Measurements from ENCODE around the gene MSI2.

Gene MSI2

DNA sequence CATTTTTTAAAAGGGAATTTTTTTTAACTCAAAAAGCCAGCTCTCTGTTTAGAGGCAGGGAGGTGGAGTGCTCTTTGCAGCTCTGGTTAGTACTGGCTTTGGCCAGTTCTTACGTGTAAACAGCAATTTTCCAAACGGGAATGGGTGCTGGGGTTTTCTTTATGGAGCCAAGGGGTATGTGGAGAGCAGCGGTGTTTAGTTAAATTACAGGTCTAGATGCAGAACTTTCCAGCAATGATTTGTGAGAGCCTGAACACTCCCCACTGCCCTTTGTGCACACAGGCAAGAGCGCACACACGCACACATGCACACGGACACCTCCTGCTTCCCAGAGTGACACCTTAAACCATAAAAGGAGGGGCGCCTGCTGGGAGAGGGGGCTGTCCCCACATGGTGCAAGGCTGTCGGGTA is 140.2 kb downstream of the MSI2 start:
- no peak for DNase-seq (ENCODE audit: low read depth)

DNA sequence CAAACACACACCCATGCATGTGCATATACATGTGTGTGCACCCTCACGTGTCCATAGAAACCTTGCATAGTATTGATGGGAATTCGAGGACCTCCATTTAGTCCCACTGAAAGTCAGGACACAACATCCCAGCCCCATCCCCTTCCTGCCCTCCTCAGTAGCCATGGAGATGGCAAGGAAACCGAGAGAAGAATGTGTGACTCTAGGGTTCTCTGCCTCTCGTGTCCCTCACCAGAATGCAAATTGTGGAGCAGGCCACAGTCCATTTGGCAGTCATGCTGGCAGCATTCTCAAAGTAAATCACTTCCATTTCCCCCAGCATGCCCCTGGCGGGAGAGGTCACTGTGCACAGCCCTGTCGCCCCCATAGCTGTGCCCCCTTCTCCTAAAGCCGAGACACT is 141.1 kb downstream of the MSI2 start:
- no peak for DNase-seq (ENCODE audit: low read depth)

DNA sequence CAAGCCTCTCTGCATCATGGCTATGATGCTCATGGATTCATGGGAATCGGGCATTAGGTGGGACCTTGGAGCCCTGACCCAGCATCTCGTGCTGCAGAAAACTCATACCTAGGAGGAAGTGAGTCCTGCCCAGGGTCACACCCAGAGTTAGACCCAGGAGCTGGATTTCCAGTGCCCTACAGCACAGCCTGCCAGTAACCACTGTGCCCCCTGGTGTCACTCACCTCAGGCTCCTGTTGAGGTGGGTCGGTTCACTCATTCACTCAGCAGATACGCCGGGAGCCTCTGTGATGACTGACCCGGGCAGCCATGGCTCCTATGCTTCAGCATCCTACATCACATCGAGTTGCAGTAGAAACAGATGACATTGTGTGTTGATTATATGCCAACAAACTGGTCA is 143.4 kb downstream of the MSI2 start:
- no peak for DNase-seq (ENCODE audit: low read depth)

DNA sequence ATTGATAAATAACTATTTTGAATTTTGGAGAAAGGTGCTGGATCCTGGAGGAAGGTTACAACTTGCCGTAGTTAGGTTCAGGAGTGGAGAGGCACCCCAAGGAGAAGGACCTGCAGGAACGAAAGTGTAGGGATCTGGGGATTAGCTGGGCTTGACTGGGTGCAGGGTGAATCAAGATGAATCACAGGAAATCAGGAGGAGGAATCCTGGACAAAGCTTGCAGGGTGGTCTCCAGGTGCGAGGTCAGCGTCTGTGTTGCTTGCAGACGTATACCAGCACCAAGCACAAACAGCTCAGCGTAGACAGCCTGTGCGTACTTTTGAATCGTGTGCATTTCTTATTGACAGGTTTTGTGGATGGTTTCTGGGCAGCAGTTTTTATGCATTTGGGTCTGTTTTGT is 144.3 kb downstream of the MSI2 start:
- no peak for DNase-seq (ENCODE audit: low read depth)

DNA sequence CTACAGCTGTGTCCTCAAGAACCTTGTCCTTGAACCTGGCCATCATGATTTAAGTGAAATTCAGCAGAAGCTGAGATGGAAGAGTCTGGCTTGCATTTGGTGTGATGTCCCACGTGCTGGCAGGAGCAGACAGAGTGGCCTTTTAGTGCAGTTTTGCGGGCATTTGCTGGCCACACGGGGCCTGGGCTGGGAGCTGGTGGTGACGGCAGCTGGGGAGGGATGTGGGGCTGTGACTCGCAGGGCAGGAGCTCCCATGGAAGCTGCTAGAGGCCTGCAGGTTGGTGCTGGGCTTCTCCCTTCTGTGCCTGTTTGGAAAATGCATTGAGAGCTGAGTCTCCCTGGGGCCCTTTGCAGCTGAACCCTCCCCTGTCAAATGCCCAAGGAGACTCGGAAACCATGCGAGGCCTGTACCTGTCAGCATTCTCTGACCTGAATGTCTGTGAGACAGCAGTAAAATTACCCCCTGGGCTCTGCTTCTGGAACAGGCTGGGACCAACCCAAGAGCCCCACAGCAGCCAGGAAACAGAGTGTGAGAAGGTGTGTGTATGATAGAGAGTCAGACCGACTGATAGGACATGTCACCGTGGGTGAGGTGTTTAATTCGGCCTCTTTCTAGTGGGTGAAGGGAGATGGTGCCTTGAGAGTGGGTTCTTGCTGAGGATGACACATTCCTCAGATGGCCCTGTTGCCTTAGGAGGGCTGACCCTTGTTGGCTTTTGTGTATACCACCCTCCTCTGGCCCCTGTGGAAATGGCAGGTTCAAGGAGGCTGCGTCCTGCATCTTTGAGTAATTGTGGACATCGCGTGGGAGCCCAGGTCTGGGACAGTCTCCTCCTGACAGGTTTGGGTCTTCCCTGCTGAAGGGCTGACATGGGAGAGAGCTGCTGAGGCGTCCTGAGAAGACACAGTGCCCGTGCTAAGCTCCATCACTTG is 145.5 kb downstream of the MSI2 start:
- no peak for DNase-seq (ENCODE audit: low read depth)

DNA sequence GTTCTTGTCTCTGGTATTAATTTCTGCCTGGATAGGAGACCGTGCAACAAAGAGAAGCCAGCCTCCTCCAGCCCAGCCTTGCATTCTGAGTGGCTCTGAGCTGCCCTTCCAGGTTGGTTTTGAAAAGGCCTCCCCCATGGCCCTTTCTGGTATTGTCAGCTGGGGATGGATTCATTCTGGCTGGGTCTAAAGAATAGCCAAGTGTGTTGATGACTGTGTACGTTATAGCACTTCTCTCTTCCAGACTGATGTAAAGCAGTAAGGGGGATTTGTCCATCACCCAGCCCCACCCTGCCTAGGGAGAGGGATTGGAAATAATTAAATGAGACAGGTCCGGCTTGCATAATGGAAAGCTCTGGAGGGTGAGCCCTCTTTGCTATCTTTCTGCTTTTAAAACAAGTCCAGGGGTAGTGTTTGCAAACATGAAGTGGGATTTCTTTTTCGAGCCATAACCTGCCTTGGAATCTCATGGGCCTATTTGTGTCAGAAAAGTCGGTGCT is 146.4 kb downstream of the MSI2 start:
- DNase-seq (ENCODE audit: low read depth), result no peak

DNA sequence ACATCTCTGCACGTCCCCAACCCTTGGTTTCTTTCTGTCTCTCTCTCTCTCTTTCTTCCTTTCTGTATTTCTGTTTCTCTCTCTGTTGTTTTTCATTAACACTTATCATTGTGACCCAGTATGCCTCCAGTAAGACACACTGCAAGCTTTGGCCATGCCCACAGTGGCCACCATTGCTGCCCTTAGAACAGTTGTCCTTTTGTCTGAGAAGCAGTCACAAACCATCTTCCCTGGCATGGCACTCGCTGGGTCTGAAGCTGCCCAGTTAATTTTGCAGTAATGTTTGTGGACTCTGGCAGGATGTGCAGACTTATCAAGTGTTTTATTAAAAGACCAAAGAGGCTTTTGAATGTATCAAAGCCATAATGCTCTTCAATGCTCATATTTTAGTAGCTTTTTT is 146.9 kb downstream of the MSI2 start:
- no peak for DNase-seq (ENCODE audit: low read depth)

DNA sequence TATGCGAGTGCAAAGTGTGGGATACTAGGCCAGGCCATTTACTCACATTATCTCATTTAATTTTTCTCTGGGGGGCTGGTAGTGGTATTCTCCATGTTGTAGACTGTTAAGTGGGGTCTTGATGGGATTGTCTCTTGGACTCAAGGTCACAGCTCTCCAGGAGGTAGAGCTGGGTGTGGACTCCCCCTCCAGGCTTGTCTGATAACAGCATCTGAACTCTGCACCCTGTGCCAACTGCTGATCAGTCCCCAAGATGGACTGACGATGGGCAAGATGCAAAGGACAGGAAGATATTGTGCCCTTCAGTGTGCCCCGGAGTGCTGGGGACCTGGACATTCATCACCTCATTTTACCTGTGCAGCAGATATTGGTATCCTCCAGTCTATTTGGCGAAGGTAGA is 147.8 kb downstream of the MSI2 start:
- no peak for DNase-seq (ENCODE audit: low read depth)

DNA sequence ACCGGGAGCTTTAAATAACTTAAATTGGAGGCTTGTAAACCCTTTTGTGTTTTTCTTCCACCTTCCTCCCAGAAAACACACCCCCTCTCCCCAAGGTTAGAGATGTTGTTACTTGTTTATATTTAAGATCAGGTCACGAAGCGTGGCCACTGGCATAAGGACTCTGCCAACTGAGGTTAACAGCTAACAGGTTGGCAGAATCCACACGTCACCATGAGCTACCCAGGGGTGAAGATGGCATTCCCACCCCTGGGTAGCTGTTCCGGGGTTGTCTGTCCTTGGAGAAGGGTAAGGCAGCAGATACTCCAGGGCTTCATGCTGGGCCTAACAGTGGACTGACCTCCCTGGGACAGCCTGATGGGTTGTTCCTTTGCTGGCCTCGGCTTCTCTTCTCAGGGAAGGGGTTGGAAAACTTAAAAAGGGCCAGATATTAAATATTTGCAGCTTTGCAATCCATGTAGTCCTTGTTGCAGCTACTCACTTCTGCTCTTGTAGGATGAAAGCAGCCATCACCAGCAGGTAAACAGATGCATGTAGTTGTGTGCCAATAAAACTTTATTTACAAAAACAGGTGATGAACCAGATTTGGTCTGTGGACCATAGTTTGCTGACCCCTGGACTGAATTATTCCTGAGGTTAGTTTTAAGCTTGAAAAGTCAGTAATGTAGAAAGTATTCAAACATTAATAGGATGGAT is 148.6 kb downstream of the MSI2 start:
- no peak for DNase-seq (ENCODE audit: low read depth)

DNA sequence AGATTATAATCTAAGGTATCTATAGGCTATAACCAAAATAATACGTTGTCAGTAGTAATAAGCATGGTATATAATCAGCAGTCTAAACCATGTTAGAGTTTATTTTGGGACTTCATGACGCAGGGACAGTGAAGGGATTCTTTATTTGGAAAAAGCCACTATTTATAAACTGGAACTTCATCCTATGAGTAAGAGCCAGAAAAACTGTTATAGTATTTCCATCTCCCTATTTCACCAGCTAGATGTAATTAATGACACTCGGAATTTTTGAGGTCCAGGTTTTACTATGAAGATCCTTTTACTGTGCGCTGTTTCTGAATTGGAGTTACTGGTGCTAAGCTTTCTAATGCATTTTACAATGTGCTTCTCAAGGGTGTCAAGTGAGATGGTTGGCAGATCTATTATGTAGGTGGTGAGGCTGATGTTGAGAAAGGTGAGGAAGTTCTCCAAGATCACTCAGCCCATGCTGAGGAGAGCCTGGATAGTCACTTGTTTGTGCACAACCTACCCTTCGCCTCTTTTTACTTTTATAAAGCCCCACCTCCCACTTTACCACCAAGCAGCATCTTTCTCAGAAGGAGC is 149.3 kb downstream of the MSI2 start:
- DNase-seq (ENCODE audit: low read depth), result no peak

DNA sequence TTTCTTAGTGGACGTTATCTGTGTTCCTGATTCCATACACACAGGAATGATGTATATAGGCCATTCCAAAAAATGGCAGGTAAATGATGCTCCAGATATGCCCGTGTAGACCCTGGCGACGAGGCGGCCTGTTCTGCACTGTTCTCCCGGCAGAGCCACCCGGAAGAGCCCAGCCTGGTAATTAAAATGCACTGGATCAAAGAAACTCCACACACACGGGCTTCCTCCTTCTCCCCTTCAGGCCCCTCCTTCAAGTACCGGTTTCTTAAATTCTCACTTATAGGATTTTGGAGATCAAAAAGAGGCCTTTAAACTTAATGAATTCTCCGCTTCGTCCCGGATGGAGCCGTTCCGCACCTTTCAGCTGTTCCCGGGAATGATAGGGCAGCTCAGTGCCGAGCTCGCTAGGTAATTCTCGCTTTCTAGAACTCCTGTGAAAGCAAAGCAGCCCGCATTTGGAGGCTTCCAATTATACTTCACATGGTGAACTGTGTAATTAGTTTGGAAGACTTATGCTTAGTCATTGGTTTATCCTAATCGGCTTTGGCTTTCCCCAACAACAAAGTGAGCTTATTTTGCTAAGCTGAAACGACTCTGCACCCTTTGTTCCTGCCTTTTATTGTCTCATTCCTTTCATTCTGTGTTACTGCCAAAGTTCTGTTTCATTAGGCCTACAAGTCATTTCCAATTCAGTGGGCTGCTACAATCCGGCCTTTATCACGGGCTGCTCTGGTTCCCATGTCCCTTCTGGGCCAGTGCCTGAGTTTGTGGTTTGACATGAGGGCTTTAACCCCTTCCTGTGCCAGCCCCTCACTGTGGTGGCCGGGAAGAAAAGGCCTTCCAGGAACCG is 150.0 kb downstream of the MSI2 start:
- no peak for DNase-seq (ENCODE audit: low read depth)

DNA sequence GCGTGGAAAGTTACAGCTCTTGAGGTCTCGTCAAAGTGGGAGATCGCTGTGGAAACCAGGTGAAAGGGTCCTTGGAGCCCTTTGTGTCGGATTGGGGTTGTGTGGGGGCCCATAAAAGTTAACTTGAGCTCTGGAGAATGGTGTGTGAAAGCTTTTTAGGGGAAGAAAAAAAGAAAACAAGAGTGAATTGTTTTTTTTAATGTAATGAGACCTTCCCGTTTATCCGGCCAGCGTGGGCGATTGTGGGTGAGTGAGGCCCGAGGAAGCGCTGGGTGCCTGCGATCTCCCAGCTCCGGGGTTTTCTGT is 150.6 kb downstream of the MSI2 start:
- DNase-seq (ENCODE audit: low read depth), result no peak

DNA sequence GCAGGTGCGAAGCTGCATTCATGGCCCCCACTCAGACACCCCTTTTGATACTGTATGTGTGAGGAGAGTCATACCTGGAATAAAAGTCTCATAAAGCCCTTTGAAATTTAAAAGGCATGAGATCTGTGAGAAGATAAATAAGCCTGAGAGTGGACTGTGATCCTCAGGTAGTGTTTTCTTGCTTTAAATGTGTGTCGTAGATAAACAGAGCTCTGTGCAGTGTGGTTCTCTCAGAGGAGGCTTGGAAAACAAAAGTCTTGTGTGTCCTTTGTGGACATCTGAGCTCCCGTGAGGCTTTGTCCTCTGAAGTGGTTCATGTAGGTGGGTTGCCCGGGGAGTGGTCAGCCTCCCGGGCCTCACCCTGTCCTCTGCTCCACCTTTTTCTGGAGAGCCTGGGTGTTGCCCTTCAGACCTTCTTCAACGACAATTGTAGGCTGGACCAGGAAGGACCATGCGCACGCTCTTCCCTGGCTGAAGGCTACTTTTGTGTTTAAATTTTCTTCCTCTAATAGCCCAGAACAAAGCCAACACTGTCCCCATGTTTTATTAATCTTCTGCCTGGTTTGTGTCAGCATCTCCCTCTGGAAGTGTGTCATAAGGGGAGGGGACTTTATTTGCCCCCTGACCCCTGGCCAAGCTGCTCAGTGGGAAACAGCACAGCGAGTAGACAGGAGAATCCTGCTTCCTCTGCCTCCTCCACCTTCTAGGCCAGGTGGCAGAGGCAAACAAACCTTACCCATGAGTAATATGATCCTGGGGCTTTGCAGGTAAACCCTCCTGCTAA is 151.2 kb downstream of the MSI2 start:
- no peak for DNase-seq (ENCODE audit: low read depth)

DNA sequence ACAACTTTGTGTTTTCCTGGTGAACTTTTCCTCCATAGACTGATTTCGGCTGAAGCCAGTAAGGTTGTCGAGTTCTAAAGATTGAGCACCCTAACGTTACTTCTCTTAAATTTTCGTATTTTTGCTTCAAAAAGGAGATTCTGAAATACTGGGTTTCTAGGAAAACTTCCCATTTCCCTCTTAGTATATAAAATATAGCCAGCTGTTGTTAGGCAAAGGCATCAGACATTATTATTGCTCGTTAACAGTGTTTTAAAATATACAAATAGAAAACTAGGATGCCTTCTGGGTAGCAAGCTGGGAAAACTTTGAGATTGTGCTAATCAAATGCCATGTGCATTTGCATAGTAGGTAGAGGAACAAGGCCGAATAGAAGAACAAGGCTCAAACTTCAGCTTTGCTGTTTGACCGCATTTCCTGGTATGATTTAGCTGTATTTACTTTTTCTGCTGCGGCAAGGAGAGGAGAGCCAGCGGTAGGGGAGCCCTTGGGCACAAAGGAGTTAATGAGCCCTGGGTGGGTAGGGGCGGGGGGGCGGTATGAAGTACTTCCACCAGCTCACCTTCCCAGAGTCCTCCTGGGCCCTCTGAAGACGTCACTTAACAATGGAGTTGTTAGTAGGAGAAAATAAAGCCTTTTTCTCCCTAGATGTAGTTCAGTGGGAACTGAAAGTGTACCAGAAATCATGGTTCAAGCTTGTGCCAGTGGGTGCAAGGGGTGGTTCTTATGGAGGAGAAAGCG is 151.9 kb downstream of the MSI2 start:
- no peak for DNase-seq (ENCODE audit: low read depth)

DNA sequence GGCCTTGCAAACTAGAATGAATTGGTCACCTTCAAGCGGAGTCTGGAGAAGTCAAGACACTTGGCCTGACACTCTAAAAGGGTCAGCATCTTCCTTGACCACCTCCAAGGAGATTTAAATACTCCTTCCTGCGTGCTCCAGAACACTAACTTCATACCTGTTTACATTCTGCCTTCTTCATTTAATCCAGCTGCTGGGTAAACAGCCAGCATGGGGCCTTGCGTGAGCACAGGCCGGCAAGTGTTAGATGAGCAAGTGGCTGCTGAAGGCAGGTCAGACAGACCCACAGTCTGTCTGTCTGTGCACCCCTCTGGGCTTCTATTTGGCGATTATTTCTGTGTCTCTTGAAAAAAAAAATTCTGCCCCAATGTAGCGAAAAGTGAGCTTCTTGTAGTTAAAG is 153.8 kb downstream of the MSI2 start:
- no peak for DNase-seq (ENCODE audit: low read depth)

DNA sequence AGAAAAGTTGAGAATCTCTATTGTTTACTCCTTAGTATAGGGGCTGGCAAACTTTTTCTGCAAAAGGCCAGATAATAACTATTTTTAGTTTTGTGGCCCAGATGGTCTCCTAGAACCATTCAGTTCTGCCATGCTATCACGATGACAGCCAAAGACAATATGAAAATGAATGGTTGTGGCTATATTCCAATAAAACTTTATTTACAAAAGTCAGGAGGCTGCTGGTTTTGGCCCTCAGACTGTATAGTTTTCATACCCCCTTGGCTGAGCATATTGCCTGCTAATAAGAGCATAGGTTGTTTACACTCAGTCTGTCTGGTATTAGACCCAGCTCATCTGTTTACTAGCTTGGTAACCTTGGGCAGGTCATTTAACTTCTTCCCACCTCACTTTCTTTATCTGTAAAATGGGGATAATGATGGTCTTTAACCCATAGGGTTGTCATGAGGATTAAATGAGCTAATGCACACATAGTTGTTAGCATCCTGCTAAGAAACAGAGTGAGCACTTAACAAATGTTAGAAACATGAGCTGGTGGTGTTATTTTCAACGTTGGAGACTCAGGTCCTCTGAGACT is 156.3 kb downstream of the MSI2 start:
- no peak for DNase-seq (ENCODE audit: low read depth)

DNA sequence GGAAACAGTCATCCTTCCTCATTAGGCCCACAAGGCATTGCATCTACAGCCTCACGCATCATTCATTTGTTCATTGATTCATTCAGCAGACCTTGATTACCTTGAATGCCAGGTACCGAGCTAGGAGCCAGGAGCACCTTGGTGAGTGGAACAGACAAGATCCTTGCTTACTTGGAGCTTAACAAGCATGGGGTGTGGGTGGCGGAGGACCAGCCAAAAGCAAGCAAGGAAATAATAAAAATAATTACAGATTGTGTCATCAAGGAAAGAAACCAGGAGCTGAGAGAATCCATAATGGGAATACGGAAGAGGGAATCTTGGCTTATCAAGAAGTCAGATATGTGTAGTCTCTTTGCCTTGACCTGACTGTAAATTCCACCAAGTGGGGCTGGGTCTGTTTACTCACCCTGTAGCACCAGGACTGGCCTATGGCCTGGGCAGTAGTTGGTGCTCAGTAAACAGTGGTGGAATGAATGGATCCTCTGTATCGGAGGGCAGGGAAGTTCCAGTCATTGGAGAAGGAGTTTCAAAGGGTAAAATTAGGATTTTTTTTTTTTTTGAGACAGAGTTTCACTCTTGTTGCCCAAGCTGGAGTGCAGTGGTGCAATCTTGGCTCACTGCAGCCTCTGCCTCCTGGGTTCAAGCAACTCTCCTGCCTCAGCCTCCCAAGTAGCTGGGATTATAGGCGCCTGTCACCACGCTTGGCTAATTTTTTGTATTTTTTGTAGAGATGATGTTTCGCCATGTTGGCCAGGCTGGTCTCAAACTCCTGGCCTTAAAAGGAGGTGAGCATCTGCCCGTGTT is 157.7 kb downstream of the MSI2 start:
- DNase-seq (ENCODE audit: low read depth), result no peak

DNA sequence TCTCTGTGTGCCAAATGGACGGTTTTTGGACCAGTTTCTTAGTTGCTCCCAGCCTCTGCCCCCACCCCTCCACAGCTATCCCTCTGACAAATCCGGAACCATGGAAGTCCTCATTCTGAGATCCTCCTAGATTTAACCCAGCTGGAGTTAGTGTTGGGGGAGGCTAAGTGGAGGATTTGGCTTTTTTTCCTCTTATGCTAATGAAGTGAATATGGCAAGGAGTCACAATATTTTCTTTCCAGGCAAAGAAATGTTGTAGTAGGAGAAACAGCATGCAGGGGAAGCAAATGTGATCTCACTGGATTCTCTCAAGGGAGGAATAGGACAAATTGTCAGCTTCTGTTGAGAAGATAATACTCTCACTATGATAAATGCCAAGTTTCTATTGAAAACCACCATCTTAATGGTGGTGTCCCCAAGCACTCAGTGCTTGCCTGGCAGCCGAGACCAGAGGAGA is 159.5 kb downstream of the MSI2 start:
- no peak for DNase-seq (ENCODE audit: low read depth)

DNA sequence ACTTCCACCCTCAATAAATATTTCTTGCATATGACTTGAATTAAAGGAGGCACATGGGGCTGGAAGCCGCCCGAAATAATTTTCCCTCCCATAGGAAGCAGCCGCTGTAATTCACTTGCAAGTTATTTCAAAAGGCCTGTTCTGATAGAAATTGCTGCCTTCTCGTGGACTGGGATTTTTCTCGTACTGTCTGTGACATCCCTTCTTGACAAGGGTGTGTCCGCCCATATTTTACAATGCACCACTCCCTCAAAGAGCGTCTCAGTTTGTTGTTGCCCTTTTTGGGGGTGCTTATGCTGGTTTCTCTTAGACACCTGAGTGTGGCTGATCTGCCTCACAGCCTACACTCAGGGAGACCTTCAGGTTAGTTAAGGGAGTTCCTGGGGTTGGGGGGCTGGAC is 160.0 kb downstream of the MSI2 start:
- DNase-seq (ENCODE audit: low read depth), result no peak
